DMS153 treated with DMSO at 0.1 percent for 48 hours (cell line): ENCODE results near the gene C16orf92.

ENCODE experiments used
- DNase-seq: peaks from one replicate; lab custom pipeline; 2025; ENCODE audit not compliant: unreplicated experiment; lab: John Stamatoyannopoulos, UW

C16orf92 gene, protein sequence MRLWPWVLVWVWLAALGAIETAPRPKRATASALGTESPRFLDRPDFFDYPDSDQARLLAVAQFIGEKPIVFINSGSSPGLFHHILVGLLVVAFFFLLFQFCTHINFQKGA

DNA sequence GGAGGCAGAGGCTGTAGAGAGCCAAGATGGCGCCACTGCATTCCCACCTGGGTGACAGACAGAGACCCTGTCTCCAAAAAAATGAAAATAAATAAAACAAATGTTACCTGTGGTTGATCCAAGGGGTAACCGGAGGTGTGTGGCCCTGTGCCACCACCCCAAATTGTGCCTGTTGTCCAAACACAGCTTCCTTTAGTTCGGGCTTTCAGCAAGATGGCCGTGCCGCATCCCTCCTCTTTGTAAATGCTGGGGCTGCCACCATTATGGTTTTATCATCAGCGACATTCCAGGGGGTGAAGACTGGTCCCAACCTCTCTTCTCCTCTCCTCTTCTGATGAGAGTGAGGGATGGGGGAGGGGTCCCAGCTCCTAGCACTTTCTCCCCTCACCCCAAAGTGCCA, at the start of gene C16orf92:
Gene C16orf92 (plus strand): TSS at position 312 of the 400 bp plus-strand sequence. CDS start 143 bp downstream, outside the sequence.
- DNase-seq = no peak

DNA sequence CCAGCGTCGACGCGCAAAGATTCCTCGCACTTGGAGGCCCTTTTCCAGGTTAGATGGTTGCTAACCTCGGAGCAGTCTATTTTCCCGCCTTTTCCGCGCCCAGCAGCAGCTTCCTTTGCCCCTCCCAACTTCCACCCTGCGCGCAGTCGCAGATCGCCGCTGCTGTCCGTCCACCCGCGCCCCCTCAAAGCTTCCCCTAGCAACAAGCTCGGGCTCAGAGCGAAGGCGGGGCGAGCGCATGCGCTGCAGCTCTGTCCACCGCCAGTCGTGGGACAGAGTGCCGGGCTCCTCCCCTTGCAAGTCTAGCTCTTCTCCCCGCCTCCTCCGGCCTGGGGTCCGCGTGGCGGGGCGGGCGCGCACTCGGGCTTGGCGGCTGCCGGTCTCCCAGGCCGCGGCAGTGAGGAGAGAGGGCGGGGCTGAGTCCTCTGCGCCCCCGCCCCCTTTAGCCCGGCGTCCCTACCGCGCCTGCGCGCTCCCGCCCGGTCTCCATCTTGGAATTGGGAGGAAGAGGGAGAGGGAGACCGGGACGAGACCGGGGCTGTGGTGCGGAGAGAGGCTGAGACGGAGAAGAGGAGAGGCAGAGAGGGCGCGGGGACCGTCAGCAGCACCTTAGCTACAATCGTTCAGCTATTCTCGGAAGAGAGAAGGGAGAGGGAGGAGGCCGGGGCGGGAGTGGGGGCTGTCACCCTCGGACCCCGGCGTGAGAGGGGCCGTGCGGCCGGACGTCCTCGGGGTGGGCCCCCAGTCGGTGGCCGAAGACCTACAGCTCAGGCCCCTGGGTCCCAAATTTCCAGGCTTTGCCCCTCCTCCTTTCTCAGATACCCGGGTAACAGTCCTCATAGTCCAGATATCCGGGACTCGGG, 49.4 kb upstream of the C16orf92 start, which contains the start of gene TAOK2:
Gene TAOK2 (plus strand): TSS at position 485 of the 863 bp plus-strand sequence. CDS start 3,905 bp downstream, outside the sequence.
- peak; percentile 99 for DNase-seq

DNA sequence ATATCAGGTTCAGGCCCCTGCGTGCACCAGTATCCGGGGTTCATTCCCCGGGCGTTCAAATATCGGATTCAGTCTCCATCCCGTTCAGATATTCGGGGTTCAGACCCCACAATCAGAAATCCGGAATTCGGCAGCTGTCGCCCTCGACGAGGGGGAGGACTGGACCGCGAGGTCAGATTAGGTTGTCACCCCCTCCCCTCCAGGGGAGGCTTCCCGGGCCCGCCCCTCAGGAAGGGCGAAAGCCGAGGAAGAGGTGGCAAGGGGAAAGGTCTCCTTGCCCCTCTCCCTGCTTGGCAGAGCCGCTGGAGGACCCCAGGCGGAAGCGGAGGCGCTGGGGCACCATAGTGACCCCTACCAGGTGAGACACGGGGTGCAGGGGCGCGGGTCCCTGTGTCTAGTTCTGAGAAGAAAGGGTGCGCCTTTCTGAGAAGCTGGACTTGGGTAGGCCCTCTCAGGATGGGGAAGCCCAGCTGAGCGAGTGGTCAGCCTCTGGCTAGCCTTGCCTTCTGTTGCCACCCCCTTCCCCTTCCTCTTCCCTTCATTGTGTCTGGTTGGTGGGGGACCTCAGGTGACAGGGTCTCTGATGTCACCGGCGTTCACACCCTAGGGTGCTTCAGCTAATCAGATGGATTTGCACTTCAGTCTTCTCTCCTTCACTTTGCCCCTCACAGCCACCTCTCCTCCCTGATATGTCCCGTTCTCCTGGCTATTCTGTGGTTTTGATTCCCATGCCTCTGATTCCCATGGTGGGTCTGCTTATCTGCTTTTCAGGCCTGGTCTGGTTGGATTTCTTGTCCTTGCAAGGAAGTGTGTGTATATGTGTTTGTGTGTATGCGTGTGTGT, 48.5 kb upstream of the C16orf92 start:
- no peak for DNase-seq

DNA sequence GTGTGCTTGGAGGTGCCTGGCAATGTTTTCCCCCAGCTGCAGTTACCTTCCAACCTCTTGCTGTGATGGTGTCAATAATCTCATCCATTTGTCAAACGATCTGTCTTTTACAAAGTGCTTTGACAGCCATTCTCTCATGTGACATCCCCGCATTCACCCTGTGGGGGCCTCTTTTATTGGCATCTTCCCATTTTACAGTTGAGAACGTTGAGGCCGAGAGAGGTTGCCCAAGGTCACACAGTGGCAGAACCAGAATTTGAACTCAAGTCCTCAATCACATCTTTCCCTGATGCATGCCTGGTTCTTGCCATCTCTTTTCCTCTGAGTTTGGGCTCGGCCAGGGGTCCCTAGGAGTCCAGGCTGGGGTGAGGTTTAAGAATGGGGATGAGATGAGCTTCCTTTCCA, 47.9 kb upstream of the C16orf92 start:
- no peak for DNase-seq

DNA sequence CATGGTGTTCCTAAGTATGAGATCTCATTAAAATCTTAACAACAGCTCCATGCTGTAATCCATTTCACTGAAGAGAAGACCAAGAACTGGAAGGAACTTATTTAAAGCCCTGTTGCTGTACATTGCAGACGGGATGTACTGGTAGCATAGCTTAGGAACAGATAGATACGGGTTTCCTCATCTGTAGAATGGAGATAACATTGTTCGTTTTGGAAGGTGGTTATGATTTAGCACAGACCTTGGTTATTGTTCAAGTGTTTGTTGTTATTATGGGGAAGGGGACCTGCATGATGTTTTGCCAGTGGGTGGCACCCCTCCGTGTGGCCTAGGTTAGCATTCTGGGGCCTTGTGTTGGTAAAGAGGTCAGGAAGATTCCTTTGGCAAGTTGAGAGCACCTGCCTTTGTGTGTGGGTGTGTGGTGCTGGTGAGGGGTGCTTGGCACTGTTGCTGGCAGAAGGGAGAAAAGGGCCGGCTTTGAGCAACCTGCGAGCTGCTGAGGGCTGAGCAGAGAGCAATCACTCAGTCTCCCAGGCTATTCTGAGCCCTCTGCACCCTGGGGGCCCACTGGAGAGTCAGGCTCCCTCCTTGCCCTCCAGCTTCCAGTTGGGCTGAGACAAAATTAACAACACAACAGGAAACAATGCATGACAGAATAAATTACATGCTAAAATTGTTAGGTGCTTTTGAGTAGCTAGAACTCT, 47.0 kb upstream of the C16orf92 start:
- no peak for DNase-seq

DNA sequence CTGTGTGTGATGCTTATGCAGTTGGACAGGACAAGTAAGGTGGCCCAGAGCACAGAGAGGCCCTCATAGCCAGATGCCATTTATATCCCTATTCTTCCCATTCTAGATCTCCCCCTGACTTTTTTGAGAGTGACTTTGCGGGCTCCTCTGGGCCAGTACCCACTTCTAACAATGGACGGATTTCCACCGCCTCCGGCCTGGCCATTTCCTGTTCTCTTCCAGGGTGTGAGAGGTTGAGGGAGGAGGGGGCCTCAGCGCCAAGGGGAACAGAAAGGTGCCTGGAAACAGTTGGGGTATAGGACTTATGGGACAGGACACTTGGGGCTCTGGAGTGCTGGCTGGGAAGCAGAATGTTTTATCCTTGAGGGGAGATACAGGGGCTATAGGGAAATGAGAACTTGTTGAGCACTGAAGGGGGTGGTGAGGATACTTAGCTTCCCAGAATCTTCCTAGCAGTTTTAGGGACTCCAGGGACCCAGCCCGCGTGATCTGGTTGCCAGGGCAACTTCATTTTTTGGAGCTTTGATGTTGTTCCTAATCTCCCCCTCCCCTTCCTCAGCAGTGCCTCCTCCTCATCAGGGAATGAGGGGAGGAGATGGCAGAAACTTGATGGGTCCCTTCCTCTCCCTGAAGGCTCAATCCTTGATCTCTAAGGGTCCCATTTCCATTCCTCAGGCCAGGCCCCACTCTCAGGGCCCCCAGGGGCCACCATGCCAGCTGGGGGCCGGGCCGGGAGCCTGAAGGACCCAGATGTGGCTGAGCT, 45.8 kb upstream of the C16orf92 start:
- no peak for DNase-seq

DNA sequence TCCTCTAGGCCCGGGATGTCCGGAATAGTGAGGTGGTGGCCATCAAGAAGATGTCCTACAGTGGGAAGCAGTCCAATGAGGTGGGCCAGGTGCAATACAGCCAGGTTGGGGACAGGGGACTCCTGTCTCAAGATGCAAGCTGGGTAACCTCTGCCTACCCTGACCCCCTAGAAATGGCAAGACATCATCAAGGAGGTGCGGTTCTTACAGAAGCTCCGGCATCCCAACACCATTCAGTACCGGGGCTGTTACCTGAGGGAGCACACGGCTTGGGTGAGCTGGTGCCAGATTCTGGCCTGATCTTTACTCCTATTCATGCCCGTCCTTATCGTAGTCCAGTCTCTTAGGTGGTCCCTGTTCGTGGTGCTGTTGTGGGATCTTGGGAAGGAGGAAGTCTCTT, 44.9 kb upstream of the C16orf92 start:
- no peak for DNase-seq

DNA sequence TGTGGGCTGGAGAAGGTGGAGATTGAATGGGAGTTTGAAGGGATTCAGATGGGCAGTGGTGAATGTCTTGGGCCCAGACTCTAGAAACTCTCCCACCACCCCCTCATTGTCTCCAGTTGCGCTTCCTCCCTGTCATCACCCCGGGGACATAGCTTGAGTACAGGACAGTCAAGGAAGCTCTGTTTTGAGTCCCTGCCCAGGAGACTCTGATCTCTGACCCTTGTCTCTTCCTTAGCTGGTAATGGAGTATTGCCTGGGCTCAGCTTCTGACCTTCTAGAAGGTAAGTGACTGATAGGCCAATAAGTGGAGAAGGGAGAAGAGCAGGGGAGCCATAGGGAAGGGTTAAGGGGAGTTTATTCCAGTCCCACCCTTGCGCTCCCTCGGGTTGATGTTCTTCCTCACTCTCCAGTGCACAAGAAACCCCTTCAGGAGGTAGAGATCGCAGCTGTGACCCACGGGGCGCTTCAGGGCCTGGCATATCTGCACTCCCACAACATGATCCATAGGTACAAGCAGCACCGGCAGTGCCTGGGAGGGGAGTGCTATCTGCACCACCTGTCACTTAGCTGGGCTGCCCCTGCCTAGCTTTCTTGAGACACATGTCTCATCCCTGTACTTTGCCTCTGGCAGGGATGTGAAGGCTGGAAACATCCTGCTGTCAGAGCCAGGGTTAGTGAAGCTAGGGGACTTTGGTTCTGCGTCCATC, 44.3 kb upstream of the C16orf92 start:
- no peak for DNase-seq

DNA sequence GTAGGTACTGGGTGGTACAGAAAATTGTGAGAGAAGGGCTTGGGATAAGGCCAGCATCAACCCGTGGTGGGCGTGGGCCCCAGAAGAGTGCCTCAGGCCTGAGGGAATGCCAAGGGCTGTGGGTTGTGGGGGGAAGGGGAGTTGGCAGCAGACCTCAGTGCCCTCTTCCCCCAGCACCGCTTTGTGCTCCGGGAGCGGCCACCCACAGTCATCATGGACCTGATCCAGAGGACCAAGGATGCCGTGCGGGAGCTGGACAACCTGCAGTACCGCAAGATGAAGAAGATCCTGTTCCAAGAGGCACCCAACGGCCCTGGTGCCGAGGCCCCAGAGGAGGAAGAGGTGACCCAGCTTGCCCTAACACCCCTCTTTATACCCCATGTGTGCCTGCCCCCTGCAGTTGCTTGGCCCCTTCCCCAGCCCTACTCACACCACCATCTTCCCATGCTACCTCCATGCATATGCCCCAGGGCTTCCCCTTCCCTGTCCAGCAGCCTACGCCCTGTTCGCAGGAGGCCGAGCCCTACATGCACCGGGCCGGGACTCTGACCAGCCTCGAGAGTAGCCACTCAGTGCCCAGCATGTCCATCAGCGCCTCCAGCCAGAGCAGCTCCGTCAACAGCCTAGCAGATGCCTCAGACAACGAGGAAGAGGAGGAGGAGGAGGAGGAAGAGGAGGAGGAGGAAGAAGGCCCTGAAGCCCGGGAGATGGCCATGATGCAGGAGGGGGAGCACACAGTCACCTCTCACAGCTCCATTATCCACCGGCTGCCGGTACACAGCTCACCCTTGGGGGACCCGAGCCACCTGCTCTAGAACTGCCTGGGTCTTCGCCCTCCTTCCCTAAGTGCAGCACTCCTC, 40.2 kb upstream of the C16orf92 start:
- no peak for DNase-seq

DNA sequence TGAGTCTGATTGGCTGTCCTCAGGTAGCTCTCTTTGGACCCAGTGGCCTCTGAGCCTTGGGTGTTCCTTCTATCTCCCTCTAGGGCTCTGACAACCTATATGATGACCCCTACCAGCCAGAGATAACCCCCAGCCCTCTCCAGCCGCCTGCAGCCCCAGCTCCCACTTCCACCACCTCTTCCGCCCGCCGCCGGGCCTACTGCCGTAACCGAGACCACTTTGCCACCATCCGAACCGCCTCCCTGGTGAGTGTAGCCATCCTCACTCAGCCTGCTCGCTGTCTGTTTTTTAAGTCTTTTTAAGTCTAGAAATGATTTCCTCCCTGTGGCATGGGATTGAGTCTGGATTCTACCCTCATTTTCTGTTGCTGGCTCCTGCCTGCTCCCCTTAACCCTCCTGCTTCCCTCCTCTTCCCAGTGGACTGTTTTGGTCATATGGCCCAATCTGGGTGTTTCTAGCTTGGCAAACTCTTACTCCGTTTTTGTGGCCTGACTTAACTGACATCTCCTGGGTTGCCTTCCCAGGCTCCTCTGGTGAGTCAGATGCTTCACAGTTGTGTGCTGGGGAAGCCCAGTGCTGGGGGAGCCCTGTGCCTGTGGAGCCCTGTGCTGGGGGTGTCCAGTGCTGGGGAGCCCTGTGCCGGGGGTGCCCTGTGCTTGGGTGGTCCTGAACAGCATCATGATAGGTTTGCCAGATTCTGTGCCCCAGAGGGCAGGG, 39.4 kb upstream of the C16orf92 start:
- no peak for DNase-seq

DNA sequence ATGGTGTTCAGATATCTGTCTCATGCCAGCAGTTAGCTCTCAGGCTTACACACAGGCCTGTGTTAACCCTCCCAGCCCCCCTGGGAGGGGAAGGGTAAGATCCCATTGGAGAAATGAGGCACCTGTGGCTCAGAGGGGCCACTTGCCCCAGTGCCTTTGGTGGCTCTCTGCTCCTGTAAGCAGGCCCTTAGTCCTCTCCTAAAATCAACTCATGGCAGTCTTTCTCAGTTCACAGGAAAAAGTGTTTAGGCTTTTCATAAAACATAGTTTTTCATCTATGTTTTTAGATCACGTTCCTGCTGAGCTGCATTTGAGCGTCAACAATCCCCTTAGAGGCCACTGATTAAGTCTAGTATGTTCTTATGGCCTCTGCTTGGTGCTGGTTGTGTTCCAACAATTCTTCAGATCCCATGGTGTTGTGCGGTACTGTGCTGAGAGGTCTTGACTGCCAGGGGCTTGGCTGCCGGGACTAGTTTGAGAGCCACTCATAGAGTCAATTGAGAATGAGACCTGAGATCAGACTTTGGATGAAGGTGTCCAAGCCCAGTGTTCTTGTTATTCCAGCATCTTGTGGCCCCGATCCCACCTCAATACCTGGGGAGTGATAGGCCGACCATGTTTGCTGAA, 38.7 kb upstream of the C16orf92 start:
- DNase-seq = no peak

DNA sequence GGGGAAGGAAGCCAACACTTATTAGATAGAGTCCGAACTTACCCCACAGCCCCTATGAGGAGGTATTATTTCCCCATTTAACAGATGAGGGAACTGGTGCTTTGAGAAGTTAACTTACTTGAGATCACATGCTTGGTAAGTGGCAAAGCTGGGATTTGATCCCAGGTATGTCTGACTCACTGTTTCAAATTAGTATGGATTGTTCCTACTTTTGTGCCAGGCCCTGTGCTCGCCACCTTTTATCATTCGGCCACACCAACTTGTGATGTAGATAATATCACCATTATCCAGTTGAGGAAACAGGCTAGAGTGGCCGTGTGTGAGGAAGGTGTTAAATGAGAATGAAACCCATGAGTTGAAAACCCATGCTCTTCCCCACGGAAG, 38.2 kb upstream of the C16orf92 start:
- DNase-seq = no peak

DNA sequence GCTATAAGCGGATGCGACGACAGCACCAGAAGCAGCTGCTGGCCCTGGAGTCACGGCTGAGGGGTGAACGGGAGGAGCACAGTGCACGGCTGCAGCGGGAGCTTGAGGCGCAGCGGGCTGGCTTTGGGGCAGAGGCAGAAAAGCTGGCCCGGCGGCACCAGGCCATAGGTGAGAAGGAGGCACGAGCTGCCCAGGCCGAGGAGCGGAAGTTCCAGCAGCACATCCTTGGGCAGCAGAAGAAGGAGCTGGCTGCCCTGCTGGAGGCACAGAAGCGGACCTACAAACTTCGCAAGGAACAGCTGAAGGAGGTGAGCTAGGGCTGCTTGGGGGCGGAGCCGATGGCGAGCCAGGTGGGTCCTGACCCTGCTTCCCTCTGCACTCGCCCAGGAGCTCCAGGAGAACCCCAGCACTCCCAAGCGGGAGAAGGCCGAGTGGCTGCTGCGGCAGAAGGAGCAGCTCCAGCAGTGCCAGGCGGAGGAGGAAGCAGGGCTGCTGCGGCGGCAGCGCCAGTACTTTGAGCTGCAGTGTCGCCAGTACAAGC, 37.7 kb upstream of the C16orf92 start:
- DNase-seq = no peak

DNA sequence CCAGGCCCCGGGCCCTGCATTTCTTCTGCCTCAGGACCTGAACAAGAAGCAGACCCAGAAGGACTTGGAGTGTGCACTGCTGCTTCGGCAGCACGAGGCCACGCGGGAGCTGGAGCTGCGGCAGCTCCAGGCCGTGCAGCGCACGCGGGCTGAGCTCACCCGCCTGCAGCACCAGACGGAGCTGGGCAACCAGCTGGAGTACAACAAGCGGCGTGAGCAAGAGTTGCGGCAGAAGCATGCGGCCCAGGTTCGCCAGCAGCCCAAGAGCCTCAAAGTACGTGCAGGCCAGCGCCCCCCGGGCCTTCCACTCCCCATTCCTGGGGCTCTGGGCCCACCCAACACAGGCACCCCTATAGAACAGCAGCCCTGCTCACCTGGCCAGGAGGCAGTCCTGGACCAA, 36.8 kb upstream of the C16orf92 start:
- DNase-seq = no peak

DNA sequence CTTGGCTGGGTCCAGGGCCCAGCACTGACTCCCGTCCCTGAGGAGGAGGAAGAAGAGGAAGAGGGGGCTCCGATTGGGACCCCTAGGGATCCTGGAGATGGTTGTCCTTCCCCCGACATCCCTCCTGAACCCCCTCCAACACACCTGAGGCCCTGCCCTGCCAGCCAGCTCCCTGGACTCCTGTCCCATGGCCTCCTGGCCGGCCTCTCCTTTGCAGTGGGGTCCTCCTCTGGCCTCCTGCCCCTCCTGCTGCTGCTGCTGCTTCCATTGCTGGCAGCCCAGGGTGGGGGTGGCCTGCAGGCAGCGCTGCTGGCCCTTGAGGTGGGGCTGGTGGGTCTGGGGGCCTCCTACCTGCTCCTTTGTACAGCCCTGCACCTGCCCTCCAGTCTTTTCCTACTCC, 36.1 kb upstream of the C16orf92 start:
- no peak for DNase-seq

DNA sequence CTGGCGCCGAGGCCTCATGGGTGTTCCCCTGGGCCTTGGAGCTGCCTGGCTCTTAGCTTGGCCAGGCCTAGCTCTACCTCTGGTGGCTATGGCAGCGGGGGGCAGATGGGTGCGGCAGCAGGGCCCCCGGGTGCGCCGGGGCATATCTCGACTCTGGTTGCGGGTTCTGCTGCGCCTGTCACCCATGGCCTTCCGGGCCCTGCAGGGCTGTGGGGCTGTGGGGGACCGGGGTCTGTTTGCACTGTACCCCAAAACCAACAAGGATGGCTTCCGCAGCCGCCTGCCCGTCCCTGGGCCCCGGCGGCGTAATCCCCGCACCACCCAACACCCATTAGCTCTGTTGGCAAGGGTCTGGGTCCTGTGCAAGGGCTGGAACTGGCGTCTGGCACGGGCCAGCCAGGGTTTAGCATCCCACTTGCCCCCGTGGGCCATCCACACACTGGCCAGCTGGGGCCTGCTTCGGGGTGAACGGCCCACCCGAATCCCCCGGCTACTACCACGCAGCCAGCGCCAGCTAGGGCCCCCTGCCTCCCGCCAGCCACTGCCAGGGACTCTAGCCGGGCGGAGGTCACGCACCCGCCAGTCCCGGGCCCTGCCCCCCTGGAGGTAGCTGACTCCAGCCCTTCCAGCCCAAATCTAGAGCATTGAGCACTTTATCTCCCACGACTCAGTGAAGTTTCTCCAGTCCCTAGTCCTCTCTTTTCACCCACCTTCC, 35.5 kb upstream of the C16orf92 start:
- no peak for DNase-seq
